Keratinocyte (primary cell): ENCODE data around the gene HIF1A. TPM values are rescaled to one million over a fixed set of nuclear protein-coding genes. Genes with fewer than 3 reads are reported as not detected.

ENCODE experiments used
- DNase-seq: peaks from one replicate; pipeline ENCODE4 v3.0.0-alpha.2; 2011; ENCODE audit warnings: low read depth, missing footprints, low spot score
- FAIRE-seq: peaks from 2 replicates; lab custom pipeline; 2011; peaks lifted over from hg19 to GRCh38; lab: Jason Lieb, UNC
- H2AFZ ChIP-seq: 2 replicates; pipeline ENCODE4 v1.6.0; 2012; ENCODE audit warnings: low read length, control low read depth, inconsistent platforms; ENCODE audit not compliant: control insufficient read depth
- H3K27ac ChIP-seq: 2 replicates; pipeline ENCODE4 v1.5.1; 2011; ENCODE audit warnings: low read length; ENCODE audit not compliant: control insufficient read depth, insufficient read depth
- H3K27me3 ChIP-seq: 3 replicates; pipeline ENCODE4 v1.6.0; 2011; ENCODE audit warnings: low read length; ENCODE audit not compliant: control insufficient read depth, insufficient read depth; ENCODE audit errors: extremely low read depth
- H3K36me3 ChIP-seq, 2 experiments: 2 replicates in 1 of 2; 3 replicates in 1 of 2; pipeline ENCODE4 v1.5.1; 2011; ENCODE audit warnings: low read length in 2 of 2, mild to moderate bottlenecking in 1 of 2; ENCODE audit not compliant: control insufficient read depth in 2 of 2, insufficient read depth in 2 of 2; ENCODE audit errors: extremely low read depth in 1 of 2
- H3K4me1 ChIP-seq: 3 replicates; pipeline ENCODE4 v1.5.1; 2011; ENCODE audit warnings: low read length; ENCODE audit not compliant: control insufficient read depth, insufficient read depth; ENCODE audit errors: extremely low read depth
- H3K4me2 ChIP-seq: 3 replicates; pipeline ENCODE4 v1.6.0; 2011; ENCODE audit warnings: low read depth, low read length; ENCODE audit not compliant: control insufficient read depth, insufficient read depth; ENCODE audit errors: extremely low read depth
- H3K4me3 ChIP-seq, 3 experiments: fragments of 200-600 bp in 1 of 3; sonication (generic) in 1 of 3; 2 replicates in 2 of 3; 3 replicates in 1 of 3; pipeline ENCODE4 v1.5.1; 2011 to 2016; ENCODE audit warnings: low read length in 3 of 3, mild to moderate bottlenecking in 3 of 3, control low read depth in 2 of 3, inconsistent platforms in 1 of 3, low read depth in 1 of 3, mixed read lengths in 1 of 3, mixed run types in 1 of 3, moderate library complexity in 1 of 3; ENCODE audit not compliant: control insufficient read depth in 2 of 3, insufficient read depth in 2 of 3; ENCODE audit errors: extremely low read depth in 1 of 3
- H3K79me2 ChIP-seq: 2 replicates; pipeline ENCODE4 v1.6.0; 2012; ENCODE audit warnings: low read length; ENCODE audit not compliant: control insufficient read depth, insufficient read depth
- H3K9ac ChIP-seq: 3 replicates; pipeline ENCODE4 v1.6.0; 2011; ENCODE audit warnings: low read length; ENCODE audit not compliant: control insufficient read depth, insufficient read depth; ENCODE audit errors: extremely low read depth
- H3K9me1 ChIP-seq: 3 replicates; pipeline ENCODE4 v1.6.0; 2011; ENCODE audit warnings: low read length; ENCODE audit not compliant: control insufficient read depth, insufficient read depth; ENCODE audit errors: extremely low read depth
- H3K9me3 ChIP-seq: 2 replicates; pipeline ENCODE4 v1.5.1; 2012; ENCODE audit warnings: low read depth, low read length; ENCODE audit not compliant: control insufficient read depth
- H4K20me1 ChIP-seq: 3 replicates; pipeline ENCODE4 v1.6.0; 2011; ENCODE audit warnings: low read length; ENCODE audit not compliant: control insufficient read depth, insufficient read depth; ENCODE audit errors: extremely low read depth
- CTCF ChIP-seq, 3 experiments: IDR thresholded peaks in 1 of 3; conservative IDR thresholded peaks in 1 of 3; optimal IDR thresholded peaks in 1 of 3; 2 replicates in 2 of 3; 3 replicates in 1 of 3; pipeline versions ENCODE3 to v1.5.1; 2011; ENCODE audit warnings: low read length in 3 of 3, mild to moderate bottlenecking in 3 of 3, moderate library complexity in 2 of 3, control low read depth in 1 of 3, inconsistent platforms in 1 of 3; ENCODE audit not compliant: insufficient read depth in 2 of 3; ENCODE audit errors: extremely low read depth in 1 of 3
- EZH2 ChIP-seq: IDR thresholded peaks from one replicate; pipeline ENCODE4 v1.6.1; 2012; ENCODE audit warnings: inconsistent platforms, mild to moderate bottlenecking, low read length, moderate library complexity
- dilution Hi-C: fragments of 300-500 bp; cut with MboI; formaldehyde crosslinking; loops from one replicate; pipeline ENCODE4 v1.7.0; 2020; ENCODE audit warnings: low sequenced_read_pairs; ENCODE audit not compliant: extremely low pct_ligation_motif_present
- polyA plus RNA-seq, 5 experiments: library from polyadenylated mRNA; depleted of rRNA in 3 of 5; stranded (reverse) in 3 of 5; stranded (forward) in 1 of 5; unstranded in 1 of 5; fragments of >200 nt; gene quantifications; 1 replicate in 1 of 5; 2 replicates in 3 of 5; 3 replicates in 1 of 5; pipeline versions ENCODE4 v1.2.1 to v1.2.3, GENCODE V29; 2011 to 2012; ENCODE audit warnings: missing spikeins in 2 of 5, low read depth in 1 of 5, low replicate concordance in 1 of 5

The HIF1A gene
- polyA plus RNA-seq, 1 donor (not counting 4 experiments of a cell fraction or from before 2014, with no cell fraction given) = 202 TPM

- Histone ChIP-seq H3K27ac (peak overlapping the region; percentile 66), H3K27me3 (no peaks in the 10 kb centered on the region), H3K4me1 (peaks cover 18% of the 10 kb centered on the region), H2AFZ (no peak overlapping the region), H3K9ac (peak overlapping the region; percentile 43), H3K9me3 (no peaks in the 10 kb centered on the region), H3K4me3 (peak overlapping the region in 2 of 3 experiments; percentile 87 to 96), H3K36me3 (peaks cover 0 to 15% of the 10 kb centered on the region in 2 experiments), H3K79me2 (peaks cover 49% of the 10 kb centered on the region), H3K9me1 (no peaks in the 10 kb centered on the region), H4K20me1 (no peaks in the 10 kb centered on the region), H3K4me2 (peak overlapping the region; percentile 95)
- dilution Hi-C loops = no loop called here
- no peak for TF ChIP-seq CTCF (optimal IDR thresholded peaks at IDR 0.05 in 1 of 3, IDR thresholded peaks at IDR 0.05 in 1 of 3, conservative IDR thresholded peaks at IDR 0.05 in 1 of 3; ENCODE audit: extremely low read depth in 1 of 3, insufficient read depth in 2 of 3, low read length in 3 of 3)
- no peak for TF ChIP-seq EZH2
- DNase-seq (no peak), FAIRE-seq (no peak)
These were observed 70.8 kb downstream of the HIF1A start for GRCh38 chr14:61766151-61766550.

- no peaks in the 10 kb centered on the region for H3K9me3 ChIP-seq
- H3K79me2 ChIP-seq = peaks cover 40% of the 10 kb centered on the region
- H2AFZ ChIP-seq = no peak overlapping the region
- peaks cover 16% of the 10 kb centered on the region for H3K4me1 ChIP-seq
- dilution Hi-C loops = no loop called here
- no peak overlapping the region for H3K9ac ChIP-seq
- DNase-seq (no peak), FAIRE-seq (no peak)
- H3K4me3 ChIP-seq = no peak overlapping the region
- no peak overlapping the region for H3K4me2 ChIP-seq
- H3K27me3 ChIP-seq = no peaks in the 10 kb centered on the region
- no peaks in the 10 kb centered on the region for H4K20me1 ChIP-seq
- no peak for TF ChIP-seq CTCF (optimal IDR thresholded peaks at IDR 0.05 in 1 of 3, IDR thresholded peaks at IDR 0.05 in 1 of 3, conservative IDR thresholded peaks at IDR 0.05 in 1 of 3; ENCODE audit: extremely low read depth in 1 of 3, insufficient read depth in 2 of 3, low read length in 3 of 3)
- no peak for TF ChIP-seq EZH2
- peaks cover 3 to 22% of the 10 kb centered on the region in 2 experiments for H3K36me3 ChIP-seq
- no peaks in the 10 kb centered on the region for H3K9me1 ChIP-seq
- H3K27ac ChIP-seq = no peak overlapping the region
These were observed 72.9 kb downstream of the HIF1A start for GRCh38 chr14:61768240-61768639.
